HG03045 (cell line): ENCODE data around the gene BUB1B.

ENCODE experiments used
- ATAC-seq: cut with Tn5 transposase; IDR thresholded peaks from one replicate; pipeline ENCODE4 v1.9.1; 2021; ENCODE audit warnings: mild to moderate bottlenecking, moderate library complexity; ENCODE audit not compliant: unreplicated experiment

BUB1B gene

DNA sequence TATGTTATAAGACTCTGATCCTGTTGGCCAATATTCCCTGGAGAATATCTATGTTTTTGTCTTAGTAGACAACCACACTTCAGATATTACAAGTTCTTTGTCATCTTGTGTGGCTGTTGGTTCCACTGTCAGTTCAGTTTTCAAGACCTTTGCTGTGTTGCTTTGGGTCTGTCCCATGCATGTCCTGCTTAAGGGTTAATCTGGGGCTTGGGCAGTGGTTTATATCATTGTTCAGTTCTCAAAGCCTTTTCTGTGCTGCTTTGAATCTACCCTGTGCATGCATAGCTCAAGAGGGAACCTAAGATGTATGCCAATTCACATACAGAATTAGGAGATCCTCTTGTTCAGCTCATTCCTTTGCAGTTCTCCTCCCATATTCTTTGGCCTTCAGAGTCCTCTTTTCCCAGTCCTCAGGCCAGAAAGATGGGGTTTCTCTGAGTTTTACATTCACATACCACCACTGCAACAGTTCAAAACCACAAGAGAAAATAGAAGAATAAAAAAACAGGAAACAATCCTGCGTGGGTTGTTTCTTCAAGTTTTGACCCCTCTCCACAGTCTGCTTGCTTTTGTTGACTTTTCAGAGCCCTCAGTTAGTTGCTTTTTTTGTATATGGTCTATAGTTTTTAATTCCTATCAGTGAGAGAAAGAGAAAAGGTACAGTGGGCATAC lies 21.6 kb downstream of the BUB1B start:
- no peak for ATAC-seq

DNA sequence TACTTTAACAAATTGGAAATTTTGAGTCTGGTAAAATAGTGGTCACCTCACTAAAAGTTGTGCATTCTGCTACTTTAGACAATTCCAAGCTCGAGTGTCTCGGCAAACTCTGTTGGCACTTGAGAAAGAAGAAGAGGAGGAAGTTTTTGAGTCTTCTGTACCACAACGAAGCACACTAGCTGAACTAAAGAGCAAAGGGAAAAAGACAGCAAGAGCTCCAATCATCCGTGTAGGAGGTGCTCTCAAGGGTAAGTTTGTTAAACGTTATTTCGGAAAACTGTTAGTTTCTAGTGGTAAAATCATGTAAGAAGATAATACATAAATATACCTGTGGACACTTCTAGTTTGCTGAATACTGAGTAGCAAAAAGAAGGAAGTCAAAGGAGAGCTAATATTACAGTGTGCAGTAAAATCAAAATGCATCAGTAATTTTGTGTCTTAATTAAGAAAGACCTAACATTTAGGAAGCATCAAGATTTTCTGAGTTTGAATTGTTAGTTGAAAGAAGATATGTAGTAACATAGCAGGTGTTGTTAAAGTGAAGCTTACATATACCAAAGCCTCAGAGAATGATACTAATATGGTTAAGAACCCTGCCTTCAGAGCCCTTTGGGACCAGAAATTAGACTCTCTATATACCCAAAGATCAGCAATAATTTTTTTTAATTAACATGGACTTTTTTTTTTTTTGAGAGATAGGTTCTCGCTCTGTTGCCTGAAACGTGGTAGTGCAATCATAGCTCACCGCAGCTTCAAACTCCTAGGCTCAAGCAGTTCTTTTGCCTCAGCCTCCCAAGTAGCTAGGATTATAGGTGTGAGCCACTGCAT lies 23.0 kb downstream of the BUB1B start:
- ATAC-seq: no peak

DNA sequence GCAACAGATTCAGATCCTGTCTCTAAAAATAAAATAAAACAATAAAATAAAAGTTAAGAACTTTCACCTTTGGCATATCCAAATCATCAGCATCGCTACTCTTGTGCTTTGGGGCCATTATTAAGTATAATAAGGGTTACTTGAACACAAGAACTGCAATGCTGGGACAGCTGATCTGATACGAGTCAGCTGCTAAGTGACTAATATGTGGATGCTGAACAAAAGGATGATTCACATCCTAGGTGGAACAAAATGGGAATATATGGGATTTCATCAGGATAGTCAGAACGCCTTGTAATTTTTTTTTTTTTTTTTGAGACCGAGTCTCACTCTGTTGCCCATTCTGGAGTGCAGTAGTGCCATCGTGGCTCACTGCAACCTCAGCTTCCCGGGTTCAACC lies 29.7 kb downstream of the BUB1B start:
- ATAC-seq: no peak

DNA sequence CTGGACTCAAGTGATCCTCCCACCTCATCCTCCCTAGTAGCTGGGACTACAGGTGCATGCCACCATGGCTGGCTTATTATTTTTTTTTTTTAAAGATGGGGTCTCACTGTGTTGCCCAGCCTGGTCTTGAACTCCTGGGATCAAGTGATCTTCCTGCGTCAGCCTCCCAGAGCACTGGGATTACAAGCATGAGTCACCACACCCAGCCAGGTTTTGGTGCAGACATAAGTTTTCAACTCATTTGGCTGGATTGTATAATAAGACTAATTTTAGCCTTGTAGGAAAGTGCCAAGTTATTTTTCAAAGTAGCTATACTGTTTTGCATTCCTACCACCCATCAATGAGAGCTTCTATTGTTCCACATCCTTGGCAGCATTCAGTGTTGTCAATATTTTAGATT lies 32.1 kb downstream of the BUB1B start:
- no peak for ATAC-seq

DNA sequence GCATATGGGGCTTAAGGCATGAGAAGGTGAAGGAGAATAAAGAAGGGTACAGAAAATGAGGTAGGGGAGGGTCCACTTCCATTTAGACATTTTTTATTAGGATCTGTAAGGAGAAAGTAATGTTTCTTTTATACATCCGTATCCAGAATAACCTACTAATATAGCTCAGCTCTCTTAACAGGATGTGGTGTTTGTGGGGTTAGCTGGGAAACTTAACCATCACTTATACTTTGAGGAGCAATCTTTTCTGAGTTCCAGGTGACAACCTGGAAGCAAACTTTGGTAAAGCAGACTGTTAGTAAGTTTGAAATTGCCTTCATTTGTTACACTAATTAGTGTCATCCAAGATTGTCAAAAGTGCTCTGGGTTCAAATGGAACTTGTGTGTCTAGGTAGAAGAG lies 36.6 kb downstream of the BUB1B start:
- ATAC-seq: no peak

DNA sequence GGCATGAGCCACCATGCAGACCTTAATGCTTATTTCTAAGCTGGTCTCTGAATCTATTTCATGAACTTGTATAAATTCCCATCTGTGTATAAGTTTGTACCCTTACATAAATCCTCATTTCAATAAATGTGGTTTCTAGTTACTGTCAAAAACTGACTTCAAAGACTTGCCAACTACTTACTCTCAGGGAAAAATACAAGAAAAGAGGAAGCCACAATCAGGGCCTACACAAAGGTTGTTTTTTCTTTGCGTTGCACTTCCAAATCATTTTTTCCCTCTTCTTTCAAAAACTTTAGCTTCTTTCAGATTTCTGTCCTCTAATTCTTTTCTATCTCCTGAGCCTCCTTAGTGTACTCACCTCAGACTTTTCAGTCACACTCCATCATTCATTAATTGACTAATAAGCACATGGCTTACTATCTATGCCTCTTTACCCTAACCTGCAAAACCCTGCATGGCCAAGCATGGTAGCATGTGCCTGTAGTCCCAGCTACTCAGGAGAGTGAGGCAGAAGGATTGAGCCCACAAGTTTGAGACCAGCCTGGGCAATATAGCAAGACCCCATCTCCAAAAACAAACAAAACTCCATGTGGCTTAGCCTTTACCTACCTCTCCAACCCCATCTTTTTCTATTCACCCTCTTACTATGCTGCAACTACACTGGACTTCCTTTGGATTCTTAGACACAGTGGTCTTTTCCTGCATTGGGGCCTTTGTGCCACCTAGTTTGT lies 37.7 kb downstream of the BUB1B start:
- no peak for ATAC-seq

DNA sequence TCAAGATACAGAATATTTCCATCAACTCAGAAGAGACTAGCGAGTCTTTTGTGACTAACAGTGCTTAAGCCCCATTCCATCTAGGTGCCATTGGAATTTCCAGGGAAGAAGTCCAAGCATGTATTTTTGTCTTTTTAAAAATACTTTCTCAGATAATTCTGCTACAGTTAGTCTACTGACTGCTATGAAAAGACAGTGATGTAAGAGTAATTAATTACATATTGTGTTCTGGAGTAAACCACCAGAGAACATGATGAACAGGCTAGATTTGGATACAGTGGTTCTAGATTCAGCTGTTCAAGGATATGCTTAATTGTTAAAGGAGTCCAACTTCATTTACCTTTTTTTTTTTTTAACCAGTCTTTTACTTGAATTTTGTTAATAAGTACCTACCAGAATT lies 43.2 kb downstream of the BUB1B start:
- ATAC-seq: no peak

DNA sequence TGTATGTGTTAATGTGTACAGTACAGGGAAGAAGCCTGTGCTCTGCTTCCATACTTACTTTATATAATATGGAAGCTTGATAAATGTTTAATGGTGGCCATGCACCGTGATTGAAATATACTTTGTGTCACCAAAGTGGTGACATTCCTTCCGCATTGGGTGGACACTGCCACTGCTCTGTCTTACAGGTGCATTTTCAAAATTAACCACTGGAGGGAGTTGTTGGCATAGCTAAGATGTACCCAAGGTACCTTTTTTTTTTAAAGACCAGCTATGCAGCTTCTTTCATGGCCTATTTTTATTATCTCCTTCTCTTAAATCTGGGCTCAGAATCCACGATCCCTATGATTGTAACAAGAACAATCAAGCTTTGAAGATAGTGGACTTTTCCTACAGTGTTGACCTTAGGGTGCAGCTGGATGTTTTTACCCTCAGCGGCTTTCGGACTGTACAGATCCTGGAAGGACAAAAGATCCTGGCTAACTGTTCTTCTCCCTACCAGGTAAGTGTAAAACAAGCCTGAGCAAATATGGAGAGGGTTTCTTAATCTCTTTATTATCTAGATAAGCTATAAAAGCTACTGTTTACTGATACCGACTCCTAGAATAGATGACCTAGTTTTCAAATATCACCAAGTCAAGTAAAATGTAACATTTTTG lies 56.4 kb downstream of the BUB1B start:
- peak; percentile 52 for ATAC-seq

DNA sequence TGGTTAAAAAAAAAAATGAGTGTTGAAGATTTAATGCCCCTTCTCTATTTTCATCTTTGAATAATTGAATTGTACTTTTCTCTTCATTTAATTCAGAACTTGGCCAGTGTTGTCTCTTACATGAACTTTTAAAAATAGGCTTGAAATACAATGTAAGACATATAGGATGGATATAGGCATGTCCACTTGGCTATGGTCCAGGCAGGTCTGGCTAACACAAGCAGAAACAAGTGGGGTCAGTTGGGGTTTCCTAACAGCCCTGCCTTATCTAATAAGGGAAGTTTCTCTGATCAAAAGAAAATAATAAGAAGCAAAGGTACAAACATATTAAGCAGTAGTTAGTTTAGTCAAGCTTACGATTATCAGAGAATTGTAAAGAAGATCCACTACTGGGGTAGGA lies 58.9 kb downstream of the BUB1B start:
- no peak for ATAC-seq

DNA sequence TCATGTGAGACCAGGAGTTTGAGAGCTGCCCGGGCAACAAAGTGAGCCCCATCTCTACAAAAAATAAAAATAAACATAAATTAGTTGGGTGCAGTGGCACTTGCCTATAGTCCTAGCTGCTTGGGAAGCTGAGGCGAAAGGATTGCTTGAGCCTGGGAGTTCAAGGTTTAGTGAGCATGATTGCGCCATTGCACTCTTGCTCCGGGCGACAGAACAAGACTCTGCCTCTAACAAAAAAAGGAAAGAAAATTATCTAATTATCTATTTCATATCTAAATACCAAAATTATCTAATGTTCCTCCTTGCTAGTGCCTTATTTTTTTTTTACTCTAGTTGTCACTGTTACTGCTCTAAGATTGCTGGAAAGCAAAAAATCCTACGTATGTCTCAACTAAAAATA lies 61.3 kb downstream of the BUB1B start:
- no peak for ATAC-seq

DNA sequence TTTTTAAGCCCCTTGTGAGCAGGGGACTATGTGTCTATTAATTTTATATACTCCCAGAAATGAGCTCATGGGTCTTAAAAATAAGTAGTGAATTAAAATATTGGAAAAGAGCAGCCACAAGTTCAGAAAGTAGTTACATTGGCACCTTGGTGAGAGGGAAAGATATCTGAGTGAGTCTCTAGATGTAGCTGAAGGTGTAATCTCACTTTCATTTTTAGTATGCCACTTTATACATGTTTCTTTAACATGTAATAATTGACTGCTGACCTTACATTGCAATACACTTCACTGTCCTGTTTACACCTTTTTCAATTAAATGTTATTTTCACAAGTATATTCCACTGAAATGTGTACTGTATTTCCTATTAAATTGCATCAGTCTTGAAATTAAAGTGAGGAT lies 65.9 kb downstream of the BUB1B start:
- ATAC-seq: no peak

DNA sequence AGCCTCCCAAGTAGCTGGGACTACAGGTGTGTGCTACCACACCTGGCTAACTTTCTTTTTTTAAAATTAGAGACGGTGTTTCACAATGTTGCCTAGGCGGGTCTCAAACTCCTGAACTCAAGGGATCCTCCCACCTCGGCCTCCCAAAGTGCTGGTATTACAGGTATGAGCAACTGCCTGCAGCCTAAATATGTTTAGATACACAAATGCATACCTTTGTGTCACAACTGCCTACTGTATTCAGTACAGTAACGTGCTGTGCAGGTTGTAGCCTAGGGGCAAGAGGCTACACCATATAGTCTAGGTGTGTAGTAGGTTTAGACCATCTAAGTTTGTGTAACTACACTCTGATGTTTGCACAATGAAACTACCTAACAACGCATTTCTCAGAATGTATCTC lies 68.4 kb downstream of the BUB1B start:
- ATAC-seq: no peak

DNA sequence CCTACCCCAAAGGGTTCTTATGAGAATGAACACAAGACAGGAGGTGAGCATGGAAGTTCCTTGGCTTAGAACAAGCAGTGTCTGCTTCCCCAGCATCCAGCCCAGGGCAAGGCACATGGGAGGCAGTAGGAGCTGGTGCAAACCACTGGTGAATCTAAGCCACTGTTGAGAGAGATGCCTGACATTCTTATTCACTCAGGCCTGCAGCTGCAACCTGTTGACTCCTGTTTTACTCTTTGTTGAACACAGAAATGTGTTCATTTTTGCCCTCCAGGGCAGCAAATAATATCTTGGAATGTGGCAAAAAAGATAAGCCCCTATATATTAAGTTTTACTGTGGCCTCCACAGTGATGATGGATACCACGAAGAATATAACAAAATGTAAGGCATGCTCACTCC lies 69.1 kb downstream of the BUB1B start:
- ATAC-seq: no peak

DNA sequence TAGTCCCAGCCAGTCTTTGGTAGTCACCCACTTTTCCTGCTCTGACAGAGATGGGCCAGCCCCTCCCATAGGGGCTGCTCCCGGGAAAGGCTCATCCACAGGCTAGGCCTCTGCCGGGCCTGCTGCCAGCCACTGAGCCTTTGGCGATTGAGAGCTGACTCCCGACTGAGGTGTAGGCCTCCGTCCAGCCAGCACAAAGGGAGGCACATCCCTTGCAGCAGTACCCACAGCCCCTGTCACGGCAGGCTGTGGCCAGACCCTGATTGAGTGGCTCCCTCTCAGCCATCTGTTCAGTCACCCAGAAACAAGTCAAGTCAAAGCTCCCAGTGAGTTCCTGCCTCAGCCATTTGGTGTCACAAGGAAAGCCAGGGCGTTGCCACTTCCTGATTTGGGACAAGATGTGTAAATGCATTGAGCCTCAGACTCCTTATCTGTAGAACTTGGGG lies 71.8 kb downstream of the BUB1B start:
- ATAC-seq: no peak

DNA sequence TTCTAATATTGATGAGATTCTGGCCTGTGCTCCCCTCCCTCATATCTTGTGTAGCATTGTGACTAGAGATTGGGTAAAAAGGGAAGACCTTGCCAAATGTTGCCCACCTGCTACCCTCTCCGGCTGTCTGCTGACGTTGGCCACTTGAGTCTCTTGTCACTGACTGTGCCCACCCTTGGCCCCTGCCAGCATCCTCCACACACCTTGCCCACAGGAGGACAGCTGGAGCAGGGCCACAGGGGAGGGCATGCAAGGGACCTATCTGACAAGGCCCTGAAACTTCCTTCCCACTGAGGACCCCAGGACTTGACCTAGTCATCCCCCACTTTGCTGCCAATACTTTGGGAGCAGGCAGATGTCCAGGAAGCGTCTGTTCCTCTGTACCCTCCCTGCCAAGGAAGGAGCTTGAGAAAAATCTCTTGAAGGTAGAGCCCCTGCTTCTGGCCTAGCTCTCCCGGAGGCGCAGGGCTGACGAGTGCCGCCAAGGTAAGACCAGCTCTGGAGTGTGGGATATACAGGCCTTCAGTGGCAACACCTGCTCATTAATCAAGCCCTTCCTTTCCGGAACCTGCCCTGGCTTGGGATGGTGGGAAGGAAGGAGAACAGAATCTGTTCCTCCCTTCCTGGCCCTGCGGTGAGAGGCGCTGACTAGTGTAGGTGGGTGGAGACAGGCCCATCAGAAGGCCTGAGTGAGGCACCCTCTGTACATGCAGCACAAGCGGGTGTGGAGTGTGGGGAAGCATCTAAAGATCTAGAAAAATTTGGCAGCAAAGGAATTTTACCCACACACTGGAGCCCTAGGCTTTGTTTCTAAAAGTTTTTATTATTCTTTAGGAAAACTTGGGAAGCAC lies 73.1 kb downstream of the BUB1B start:
- no peak for ATAC-seq

DNA sequence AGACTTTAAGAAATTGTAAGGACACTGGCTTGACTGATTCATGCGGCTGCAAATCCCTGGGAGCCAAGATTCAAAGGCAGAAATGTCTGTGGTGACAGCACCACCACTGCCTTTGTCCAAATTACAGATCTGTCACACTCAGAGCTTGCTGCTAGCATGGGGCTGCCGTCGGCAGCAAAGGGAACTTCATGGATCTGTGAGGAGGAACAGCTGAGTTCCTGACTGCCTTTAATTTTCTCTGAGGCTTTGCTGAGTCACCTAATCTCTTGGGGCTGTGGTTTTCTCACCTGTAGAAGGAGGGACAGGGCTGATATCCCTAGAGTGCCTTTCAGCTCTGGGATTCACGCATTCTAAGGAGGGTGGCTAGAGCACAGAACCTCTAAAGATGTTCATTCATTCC lies 73.9 kb downstream of the BUB1B start:
- no peak for ATAC-seq

DNA sequence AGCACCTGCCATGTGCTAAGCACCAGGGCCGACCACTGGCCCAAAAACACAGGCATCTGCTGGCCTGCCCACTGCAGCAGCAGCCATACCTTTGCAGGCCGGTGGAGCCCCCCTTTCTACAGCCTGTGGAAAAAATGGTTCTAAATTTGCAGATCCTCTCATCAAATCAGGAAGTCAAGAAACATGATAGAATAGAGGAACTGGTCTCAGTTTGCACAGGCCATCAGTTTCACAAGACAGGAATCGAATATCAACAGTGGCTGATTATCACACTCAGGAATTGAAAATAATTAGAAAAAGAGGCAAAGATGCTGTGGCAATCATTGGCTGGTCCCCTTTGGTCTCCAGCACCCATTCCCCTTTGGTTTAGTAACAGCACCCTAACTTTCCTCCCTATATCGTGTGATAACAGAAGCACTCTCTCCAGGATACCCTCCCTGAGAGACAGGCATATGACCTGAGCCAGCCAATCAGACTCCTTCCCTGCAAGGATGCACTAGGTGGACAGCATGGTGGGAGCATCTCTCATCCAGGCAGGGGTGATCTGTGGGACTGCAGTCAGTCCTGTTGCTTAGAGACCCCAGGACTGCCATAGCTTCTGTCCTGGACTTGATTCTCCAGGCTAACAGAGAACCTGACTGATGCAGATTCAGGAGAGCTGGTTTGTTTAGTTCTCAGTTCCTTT lies 74.5 kb downstream of the BUB1B start:
- no peak for ATAC-seq

DNA sequence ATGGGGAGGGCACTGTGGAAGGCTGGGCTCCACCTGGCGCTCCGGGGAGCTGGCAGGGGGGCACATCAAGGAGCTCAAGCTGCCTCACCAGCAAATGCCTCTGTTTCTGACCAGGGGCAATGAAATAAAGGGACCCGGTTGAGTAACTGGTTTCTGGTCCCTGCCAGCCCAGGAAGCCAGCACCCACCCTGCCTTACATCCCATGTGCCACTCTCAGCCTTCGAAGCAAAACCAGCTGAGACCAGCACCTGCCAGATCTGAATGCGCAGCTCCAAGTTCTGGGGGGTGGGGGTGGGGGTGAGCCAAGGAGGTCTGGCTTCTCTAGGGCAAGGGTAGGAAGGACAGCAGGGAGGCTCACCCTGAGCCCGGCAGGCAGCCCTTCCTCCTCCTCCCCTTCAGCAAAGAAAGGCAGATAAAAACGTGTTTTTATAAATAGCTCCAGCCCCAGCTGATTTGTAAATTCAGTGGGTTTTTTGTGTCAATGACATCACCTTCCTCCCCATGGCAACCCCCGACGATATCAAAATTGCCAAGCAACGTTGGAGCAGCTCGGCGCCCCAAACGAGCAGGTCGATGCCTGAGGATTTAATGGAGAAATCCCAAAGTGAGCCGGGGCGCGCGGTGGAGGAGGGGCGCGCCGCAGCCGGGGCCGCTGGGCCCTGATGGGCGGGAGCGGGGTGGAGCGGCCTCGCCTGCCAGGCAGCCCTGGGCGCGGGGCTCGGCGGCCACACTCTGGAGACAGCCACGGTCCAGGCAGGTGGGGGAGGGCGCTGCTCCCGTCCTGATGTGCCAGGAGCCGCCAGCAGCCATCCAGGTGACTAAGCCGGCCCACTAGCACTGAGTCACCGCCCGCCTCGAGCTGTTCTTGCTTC lies 77.9 kb downstream of the BUB1B start, which contains the start of gene PAK6:
Gene PAK6, plus strand, starts transcription at position 532 of the 872 bp plus-strand sequence. CDS start 25,723 bp downstream, outside the sequence.
- no peak for ATAC-seq

DNA sequence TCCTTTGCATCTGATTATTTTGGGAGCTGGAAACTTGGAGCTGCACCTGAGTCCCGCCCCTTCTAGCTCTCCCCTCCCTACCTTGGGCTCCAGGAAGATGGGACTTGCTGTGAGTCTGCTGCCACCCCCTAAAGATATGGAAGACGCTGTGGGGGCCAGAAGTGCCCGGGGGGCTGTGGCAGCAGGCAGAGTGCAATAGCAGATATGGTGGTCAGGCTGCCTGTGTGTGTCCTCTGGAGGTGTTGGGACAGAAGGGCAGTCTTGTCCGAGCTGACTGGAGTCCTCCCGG lies 78.5 kb downstream of the BUB1B start:
- no peak for ATAC-seq
